NCI-H1694 (cell line): ENCODE data around the gene SMAD6.
"Not testable (repeated sequence)": the region's sequence is repeated elsewhere in the genome, so short reads cannot be mapped to it uniquely, and the experiment has no call there.

Experiments
- DNase-seq: peaks from one replicate; lab custom pipeline; 2025; lab: John Stamatoyannopoulos, UW

SMAD6 gene

GRCh38 chr15:66742286-66742685, 40.2 kb downstream of the SMAD6 start:
- DNase-seq = no peak

DNA sequence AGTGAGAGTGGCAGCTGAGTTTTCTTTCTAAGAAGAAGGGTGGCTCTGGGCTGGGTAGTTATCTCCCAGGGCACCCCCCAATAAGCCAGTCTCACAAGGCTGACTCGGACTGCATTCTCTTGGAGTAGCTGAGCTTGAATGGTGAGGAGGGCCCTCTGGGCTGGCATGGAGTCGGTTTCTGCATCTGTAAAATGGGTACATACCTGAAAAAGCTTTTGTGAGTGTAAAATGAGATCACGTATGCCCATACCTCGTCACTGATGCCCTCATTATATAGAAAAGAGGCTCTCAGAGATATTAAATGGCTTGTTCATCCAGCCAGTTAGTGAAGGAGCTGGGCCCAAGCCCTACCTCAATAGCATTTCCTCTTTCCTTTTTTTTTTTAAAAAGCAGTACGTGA, 41.2 kb downstream of the SMAD6 start:
- no peak for DNase-seq

DNA sequence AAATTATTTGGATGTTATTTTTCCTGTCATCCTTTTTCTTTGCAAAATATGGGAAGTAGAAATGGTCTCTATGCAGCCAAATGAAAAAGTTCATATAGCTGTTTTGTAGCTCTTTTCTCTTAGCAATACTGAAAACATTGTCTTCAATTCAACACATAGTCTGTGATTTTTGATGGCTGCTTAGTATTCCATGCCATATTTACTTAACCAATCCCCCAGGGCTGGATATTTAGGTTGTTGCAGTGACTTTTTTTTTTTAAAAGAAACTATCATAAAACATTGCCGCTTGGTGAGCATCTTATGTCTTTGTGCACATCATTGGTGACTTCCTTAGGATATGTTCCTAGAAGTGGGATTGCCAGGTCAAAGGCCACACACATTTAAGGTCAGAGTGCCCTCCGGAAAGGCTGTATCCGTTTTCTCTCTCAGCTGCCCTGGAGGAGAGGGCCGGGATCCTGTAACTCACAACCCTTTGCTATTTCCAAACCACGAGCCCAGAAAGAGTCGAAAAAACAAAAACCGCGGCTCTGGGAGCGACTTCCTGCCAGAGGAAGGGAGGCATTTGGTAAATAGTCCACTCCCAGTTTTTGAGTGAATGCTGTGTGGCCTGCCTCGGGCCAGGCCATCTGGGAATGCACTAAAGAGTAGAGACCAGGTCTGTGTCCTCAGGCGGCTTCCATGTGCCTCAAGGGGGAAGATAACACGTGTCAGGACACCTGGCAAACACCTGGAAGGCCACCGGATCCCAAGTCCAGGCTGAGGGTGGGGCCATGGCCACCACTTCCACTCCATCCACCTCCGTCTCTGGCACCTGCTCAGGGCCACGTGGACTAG, 41.9 kb downstream of the SMAD6 start:
- no peak for DNase-seq

DNA sequence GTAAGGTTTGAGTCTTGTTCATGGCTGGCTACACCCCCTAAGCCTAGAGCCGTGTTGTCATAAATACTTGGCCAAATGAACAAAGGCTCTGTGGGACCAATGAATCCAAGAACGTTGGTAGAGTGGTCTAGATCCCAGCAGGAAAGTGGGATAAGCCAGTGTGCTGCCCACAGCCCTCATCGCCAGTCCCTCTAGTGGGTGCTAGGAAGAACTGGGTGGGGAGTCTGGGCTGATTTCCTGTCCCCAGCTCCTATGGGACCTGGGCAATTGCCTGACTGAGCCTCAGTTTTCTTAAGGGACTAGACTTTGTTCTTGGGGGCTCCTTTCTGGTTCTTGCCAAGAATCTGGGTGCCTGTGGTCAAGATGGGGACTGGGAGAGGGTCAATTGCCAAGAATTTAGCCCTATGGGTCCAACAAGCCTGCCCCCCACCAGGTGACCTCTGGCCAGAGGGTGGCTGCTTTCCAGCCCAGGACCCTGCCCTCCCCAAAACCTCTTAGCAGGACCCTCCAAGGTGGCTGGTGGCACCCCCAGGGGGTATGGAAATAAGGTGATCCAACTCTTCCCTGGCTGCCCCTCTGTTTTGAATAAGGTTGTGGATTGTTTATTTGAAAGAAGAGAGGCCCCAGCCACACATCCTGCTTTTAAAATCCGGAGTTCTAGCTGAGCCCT, 42.7 kb downstream of the SMAD6 start:
- no peak for DNase-seq

DNA sequence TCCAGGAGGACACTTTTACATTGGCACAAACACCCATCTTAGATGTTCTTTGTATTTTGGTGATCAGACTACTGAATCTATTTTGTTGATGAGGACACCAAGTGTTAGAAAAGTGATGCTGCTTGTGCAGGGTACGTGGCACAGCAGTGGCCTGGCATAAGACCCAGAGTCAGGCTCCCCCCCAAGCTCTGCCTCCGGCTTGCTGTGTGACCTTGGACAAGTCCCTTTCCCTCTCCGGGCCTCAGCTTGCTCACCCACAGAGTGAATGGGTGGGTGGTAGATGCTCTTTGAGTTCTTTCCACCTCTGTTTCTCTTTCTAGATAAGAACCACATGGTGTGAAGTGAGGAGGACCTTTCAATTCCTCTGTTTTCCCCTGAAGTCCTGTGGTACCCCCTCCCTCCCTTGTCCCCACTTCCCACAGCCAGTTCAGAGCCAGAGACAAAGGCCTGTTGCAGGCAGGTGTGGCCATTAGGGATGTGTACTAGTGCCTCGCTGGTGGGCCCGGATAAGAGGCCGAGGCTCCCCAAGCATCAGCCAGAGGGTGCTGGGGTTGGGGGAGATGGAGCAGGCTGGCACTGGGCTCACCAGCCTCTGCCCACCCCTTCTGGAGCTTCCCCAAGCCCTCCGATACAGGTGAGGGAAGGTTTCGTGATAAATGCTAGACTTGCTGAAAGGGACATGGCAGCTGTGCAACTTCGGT, 43.6 kb downstream of the SMAD6 start:
- no peak for DNase-seq

- DNase-seq = no peak
Measured at GRCh38 chr15:66746231-66746605, 44.2 kb downstream of the SMAD6 start.

DNA sequence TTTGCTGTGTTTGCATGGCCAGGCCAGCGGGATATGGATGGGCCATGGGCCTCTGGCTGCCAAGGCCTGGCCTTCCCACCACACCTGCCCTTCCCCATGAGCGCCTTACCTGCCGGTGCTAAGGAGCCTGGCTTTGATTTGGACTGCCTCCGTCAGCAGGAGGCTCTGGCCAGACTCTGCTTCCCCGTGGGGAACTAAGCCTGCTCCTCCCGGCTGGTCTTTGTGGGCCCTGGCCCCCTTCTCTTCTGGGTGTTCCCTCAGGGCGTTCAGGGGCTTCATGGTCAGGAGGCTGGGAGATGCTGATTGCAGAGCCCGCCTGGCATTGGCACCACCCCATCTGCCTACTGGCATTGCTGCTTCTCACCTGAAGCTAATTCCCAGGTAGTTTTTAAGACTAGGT, 45.2 kb downstream of the SMAD6 start:
- no peak for DNase-seq

- DNase-seq = no peak
Measured at GRCh38 chr15:66747886-66748707, 46.1 kb downstream of the SMAD6 start.

DNA sequence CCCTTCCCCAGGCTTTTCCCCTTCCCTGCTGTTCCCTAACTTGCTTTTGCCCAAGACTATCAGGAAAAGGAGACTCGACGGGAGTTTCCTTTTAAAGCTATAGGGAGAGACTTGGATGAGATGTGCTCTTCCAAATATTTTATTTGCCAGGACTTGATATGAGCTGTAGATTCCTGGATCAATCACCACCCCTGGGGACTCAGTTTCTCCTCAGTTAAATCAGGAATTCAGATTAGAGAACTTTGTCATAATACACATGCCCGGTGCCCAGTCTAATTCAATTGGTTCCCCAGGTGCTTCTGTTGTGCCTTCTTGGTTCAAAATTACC, 46.6 kb downstream of the SMAD6 start:
- no peak for DNase-seq

DNA sequence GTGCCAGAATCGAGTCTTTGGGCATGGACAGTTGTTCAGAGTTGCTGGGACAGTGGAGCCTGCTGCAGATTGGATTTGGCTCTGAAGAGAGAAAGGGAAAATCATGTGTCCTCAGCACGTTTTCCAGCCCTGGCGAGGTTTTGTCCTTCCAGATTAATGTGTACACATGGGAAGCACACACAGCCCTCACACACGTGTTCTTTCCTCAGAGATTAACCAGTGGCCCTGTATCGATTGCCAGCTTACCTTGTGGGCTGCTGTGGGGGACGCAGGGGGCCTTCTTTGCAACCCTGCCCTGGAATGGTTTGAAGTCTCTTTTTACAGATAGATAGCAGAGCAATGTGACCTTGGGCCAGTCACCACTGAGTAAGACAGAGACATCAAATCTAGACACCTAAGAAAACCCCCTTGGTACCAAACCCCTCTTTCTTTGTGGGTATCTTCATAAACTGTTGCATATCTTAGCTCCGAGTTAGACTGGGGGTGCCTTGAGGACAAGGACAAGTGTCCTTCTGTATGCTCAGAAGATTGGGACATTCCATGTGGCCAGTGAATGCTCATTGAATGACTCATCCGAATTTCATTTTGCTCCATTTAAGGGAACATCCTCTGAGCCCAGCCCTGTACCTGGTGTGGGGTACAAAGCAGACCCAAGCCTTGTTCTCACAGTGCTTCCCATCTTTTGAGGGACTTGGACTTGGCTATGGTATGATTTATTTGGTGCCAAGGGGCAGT, 48.0 kb downstream of the SMAD6 start:
- no peak for DNase-seq

DNA sequence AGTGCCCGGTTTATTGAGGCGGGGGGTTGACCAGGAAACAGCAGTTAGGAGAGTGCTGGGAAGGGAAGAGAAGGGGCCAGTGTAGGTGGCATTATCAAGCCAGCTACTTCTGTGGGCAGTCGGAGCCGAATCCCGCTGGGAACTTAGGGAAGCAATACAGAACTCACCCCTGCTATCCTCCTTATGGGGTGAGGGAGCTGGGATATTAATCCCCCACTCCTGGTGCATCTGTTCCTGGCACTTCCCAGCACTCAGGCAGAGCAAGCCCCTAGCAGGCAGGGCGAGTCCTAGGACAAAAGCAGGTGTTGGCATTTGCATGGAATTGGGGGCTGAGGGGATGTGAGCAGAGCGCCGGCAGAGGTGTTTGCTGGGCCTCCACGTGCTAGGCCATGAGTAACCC, 48.6 kb downstream of the SMAD6 start:
- DNase-seq = no peak

GRCh38 chr15:66751579-66751978, 49.5 kb downstream of the SMAD6 start:
- DNase-seq = no peak

DNA sequence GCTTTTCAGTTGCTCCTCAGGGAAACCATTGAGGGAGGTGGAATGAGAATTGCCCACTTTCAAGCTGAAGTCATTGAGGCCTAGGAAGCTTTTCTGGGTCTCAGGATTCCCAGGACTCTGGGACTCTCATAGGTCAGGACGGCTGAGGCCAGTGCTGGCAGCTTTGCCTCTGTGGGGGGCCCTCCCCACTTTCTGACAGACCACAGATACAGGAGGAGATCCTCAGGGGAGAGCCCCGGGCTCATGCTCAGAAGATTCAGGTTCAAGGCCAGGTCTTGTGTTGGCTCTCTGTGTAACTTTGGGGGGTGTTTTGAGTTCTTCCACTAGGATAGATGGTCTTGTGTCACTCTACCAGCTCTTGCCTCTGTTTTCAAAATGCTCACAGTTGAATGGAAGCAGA, 50.0 kb downstream of the SMAD6 start:
- DNase-seq = no peak

DNA sequence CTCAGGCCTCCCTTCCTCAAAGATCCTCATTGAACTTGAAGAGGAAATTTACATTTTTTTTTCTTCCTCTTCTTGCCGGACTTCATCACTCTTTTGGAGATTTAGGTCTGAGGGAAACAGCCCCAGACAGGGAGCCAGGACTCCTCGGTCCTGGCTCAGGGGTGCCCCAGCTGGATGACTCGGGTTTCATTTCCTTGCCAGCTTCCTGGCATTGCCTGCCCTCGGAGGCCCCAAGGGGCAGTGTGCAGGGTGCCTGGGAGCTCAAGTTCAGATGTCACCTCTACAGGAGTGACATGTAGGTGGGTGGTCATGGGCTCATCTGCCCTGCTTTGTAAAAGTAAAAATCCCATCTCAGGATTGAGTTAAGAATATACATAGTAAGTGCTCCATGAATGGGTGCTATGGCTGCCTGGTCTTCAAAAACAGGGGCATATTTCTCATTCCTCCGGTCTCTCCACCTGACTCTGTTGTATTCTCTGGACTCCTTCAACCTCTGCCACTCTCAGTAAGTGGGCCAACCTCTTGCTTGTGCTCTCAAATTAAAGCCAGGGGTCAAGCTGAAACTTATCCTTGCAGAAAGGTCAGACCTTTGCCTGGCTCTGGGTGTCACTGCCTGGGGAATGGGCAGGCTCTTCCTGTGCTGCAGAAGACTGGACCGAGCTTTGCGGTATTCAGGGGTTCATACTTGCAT, 51.8 kb downstream of the SMAD6 start:
- DNase-seq = no peak

DNA sequence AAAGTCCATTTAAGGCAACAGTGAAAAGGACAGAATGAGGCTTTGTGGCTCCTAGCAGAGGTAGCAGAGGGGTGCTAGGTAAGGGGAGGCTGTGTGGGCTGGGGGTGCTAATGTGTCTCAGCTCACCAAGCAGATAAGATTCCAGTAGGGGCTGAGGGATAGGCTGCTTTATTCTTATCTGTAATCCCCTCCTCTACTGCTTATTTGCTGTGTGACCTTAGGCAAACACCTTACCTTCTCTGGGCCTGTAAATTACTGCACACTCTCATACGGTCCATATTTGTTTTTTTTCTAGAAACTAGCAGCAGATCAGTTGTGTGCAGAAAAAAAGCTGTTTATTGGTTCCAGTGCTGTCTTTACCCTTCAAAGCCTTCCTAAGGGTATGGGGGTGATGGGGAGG, 52.8 kb downstream of the SMAD6 start:
- no peak for DNase-seq

DNA sequence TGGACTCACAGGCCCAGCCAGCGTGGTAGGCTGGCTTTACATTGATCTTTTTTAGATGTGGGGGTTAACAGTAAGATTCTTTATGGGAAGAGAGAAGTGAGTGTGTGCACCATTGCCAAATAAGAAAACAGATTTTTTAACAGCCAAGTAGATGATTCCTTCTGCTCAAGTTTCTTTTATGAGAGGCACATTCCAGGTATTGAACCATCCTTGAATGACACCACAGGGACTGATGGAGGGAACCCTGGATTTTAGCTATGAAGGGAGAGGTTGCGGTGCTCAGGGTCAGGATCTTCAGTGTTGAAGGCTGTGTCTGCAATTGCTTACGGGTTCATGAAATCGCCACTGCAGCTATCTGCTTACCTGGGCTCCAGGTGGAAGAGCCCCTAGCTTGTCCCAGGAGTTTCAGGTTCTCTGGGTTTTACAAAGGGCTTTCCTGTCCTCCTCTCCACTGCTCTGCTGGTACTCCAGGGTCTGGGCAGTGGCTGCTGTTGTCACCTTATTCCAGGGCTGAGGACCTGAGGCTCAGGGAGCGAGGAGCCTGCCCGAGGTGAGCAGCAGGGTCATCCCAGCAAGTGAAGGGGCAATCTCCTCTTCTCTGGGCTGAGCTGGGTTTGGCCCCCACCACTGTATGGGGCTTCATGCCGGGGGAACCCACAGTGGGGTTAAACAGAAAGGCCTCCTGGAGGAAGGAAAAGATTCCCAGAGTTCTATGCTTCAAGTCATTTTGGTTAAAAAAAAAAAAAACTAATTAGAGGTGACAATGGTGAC, 53.4 kb downstream of the SMAD6 start:
- DNase-seq = no peak

- no peak for DNase-seq
Measured at GRCh38 chr15:66756295-66756694, 54.3 kb downstream of the SMAD6 start.

- no peak for DNase-seq
Measured at GRCh38 chr15:66757030-66757429, 55.0 kb downstream of the SMAD6 start.

- no peak for DNase-seq
Measured at GRCh38 chr15:66757521-66757920, 55.5 kb downstream of the SMAD6 start.

- not testable (repeated sequence) for DNase-seq
Measured at GRCh38 chr15:66758217-66758616, 56.2 kb downstream of the SMAD6 start.
